A549 (cell line): Measurements from ENCODE around the gene WDR33. TPM values are rescaled to one million over a fixed set of nuclear protein-coding genes. Genes with fewer than 3 reads are reported as not detected.

Experiments used
- ATAC-seq, 2 experiments: fragments of 200-7000 bp in 1 of 2; fragments of >200 bp in 1 of 2; cut with Nextera tagmentation in 1 of 2; cut with Tn5 transposase in 1 of 2; 3 replicates each; pipeline versions ENCODE4 v1.8.0 to v1.9.1; 2018 to 2020; ENCODE audit warnings: mild to moderate bottlenecking in 1 of 2, moderate library complexity in 1 of 2
- CTCF ChIA-PET: fragments of 300-600 bp; sonication (Branson Sonifier 250); formaldehyde crosslinking; extraction: SDS; loops from one replicate; lab custom pipeline; 2021; ENCODE audit warnings: antibody characterized with exemption, inconsistent platforms; lab: Yijun Ruan, JAX
- POLR2A ChIA-PET: fragments of 350-600 bp; formaldehyde crosslinking; extraction: SDS; loops from one replicate; lab custom pipeline; 2021; ENCODE audit warnings: antibody characterized with exemption, inconsistent platforms; lab: Yijun Ruan, JAX
- DNase-seq, 2 experiments: peaks; one replicate each; pipeline versions ENCODE4 v3.0.0 to v3.0.0-alpha.2; 2011 to 2016; ENCODE audit warnings: low read depth in 1 of 2, low spot score in 1 of 2
- FAIRE-seq: peaks from 2 replicates; lab custom pipeline; 2011; peaks lifted over from hg19 to GRCh38; lab: Jason Lieb, UNC
- H3K27ac ChIP-seq, 2 experiments: fragments of >200 bp; sonication (Bioruptor Twin); formaldehyde crosslinking; 3 replicates each; pipeline ENCODE4 v1.5.1; 2016 to 2017
- H3K4me1 ChIP-seq: fragments of >200 bp; sonication (Bioruptor Twin); formaldehyde crosslinking; 3 replicates; pipeline ENCODE4 v1.6.1; 2016
- H3K4me2 ChIP-seq: fragments of >200 bp; sonication (Bioruptor Twin); formaldehyde crosslinking; 3 replicates; pipeline ENCODE4 v1.6.1; 2016
- H3K4me3 ChIP-seq: fragments of >200 bp; sonication (Bioruptor Twin); formaldehyde crosslinking; 3 replicates; pipeline ENCODE4 v1.5.1; 2016
- H3K9me3 ChIP-seq: fragments of >200 bp; sonication (Bioruptor Twin); formaldehyde crosslinking; 3 replicates; pipeline ENCODE4 v1.6.1; 2016
- CHD2 ChIP-seq: fragments of 150-350 bp; IDR thresholded peaks from 2 replicates; pipeline ENCODE4 v1.6.1; 2014; ENCODE audit warnings: low read length; ENCODE audit not compliant: partially characterized antibody
- CHD4 ChIP-seq: fragments of 200-600 bp; sonication (generic); IDR thresholded peaks from 2 replicates; pipeline ENCODE4 v1.6.1; 2016; ENCODE audit warnings: antibody characterized with exemption, mild to moderate bottlenecking, borderline replicate concordance
- EP300 ChIP-seq, 2 experiments: fragments of >200 bp; sonication (Bioruptor Twin); formaldehyde crosslinking; IDR thresholded peaks; 2 replicates in 1 of 2; 3 replicates in 1 of 2; pipeline ENCODE4 v1.6.1; 2016 to 2017
- HDAC2 ChIP-seq: fragments of 200-600 bp; sonication (generic); IDR thresholded peaks from 2 replicates; pipeline ENCODE4 v1.6.1; 2016
- JUN ChIP-seq, 2 experiments: fragments of >200 bp; sonication (Bioruptor Twin); formaldehyde crosslinking; IDR thresholded peaks; 2 replicates in 1 of 2; 3 replicates in 1 of 2; pipeline ENCODE4 v1.6.1; 2016 to 2017
- JUNB ChIP-seq: fragments of >200 bp; sonication (Bioruptor Twin); formaldehyde crosslinking; IDR thresholded peaks from 2 replicates; pipeline ENCODE4 v1.6.1; 2016
- MAFK ChIP-seq: fragments of 450-650 bp; IDR thresholded peaks from 2 replicates; pipeline ENCODE4 v1.6.1; 2014; ENCODE audit not compliant: partially characterized antibody
- MAZ ChIP-seq: fragments of 150-350 bp; IDR thresholded peaks from 2 replicates; pipeline ENCODE4 v1.6.1; 2014; ENCODE audit warnings: antibody characterized with exemption, low read depth, low read length, borderline replicate concordance
- MYC ChIP-seq: IDR thresholded peaks from 2 replicates; pipeline ENCODE4 v1.6.1; 2012; ENCODE audit warnings: mild to moderate bottlenecking, inconsistent platforms, low read length, improper control_type of control experiment, borderline replicate concordance
- PHF8 ChIP-seq: fragments of 200-600 bp; sonication (generic); IDR thresholded peaks from 2 replicates; pipeline ENCODE4 v1.6.1; 2016; ENCODE audit warnings: low read depth, mild to moderate bottlenecking, antibody characterized with exemption, moderate library complexity, borderline replicate concordance
- RCOR1 ChIP-seq: fragments of 150-350 bp; IDR thresholded peaks from 2 replicates; pipeline ENCODE4 v1.6.1; 2014; ENCODE audit warnings: antibody characterized with exemption, low read length, low read depth
- RFX5 ChIP-seq: fragments of 450-650 bp; IDR thresholded peaks from 2 replicates; pipeline ENCODE4 v1.7.1; 2014; ENCODE audit warnings: antibody characterized with exemption, mild to moderate bottlenecking, moderate library complexity
- ZFP36 ChIP-seq: fragments of 450-650 bp; IDR thresholded peaks from 2 replicates; pipeline ENCODE4 v1.6.1; 2014; ENCODE audit warnings: borderline replicate concordance; ENCODE audit not compliant: partially characterized antibody
- WGBS: methylation state at CpG from one replicate; pipeline ENCODE4 v1.1.6; 2017; ENCODE audit errors: missing lambda C conversion rate; 5-methylcytosine and 5-hydroxymethylcytosine counted together
- polyA plus RNA-seq, 4 experiments: library from polyadenylated mRNA; depleted of rRNA in 3 of 4; stranded (reverse); fragments of >200 nt; fragmentation: RNase III in 1 of 4; extraction: RNeasy Plus Mini Kit Qiagen cat#74134 plus additional on column Dnase treatment in 1 of 4; gene quantifications; 2 replicates in 3 of 4; 3 replicates in 1 of 4; pipeline ENCODE4 v1.2.3, GENCODE V29; 2011 to 2017
- TF ChIP-seq, protein P1 (sequence below): fragments of >200 bp; sonication (Bioruptor Twin); formaldehyde crosslinking; IDR thresholded peaks from 3 replicates; pipeline ENCODE4 v1.6.1; 2016
- TF ChIP-seq, protein P2 (sequence below): fragments of 250-450 bp; sonication (Bioruptor Pico); IDR thresholded peaks from 2 replicates; pipeline ENCODE4 v1.5.0; 2021; ENCODE audit warnings: mild to moderate bottlenecking, moderate library complexity, borderline replicate concordance
- TF ChIP-seq, protein P3 (sequence below): fragments of 450-650 bp; IDR thresholded peaks from 2 replicates; pipeline ENCODE4 v1.6.1; 2014; ENCODE audit warnings: antibody characterized with exemption
- TF ChIP-seq, protein P4 (sequence below): IDR thresholded peaks from 2 replicates; pipeline ENCODE4 v1.6.1; 2012; ENCODE audit warnings: low read depth, borderline replicate concordance

The WDR33 gene
- polyA plus RNA-seq, 2 of the 4 experiments (the other 2 are of a cell fraction): 21.3 to 67.1 TPM

DNA sequence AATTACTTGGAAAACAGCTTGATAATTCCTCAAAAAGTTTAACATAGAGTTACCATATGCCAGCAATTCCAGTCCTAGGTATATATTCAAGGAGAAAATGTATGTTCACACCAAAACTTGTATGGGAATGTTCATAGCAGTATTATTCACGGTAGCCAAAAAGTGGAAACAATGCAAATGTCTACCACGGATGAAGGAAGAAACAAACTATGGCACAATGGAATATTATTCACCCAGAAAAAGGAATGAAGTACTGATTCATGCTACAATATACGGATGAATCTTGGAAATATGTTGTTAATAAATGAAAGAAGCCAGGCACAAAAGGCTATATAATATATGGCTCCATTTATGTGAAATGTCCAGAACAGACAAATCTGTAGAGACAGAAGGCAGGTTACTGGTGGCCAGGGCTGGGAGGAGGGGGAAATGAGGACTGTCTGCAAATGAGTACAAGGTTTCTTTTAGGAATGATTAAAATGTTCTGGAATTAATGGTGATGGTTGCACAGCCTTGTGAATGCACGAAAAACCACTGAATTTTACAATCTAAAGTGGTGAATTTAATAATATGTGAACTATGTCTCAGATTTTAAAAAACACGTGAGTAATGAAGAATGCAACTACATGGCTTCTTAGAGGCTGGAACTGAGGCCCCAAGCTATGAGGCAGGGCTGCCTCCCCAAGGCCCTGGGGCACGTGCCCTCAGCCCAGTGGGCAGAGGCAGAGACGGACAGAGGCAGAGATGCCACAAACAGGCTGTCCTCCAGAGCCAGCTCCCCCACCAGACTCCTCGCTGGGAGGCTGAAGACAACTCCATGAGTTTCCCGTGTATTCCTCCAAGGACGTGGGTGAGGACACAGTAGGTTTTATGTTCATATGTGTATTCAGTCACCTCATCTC lies 140.7 kb downstream of the WDR33 start:
- Histone ChIP-seq H3K4me2 (no peak overlapping the region), H3K4me1 (peaks cover 10% of the 10 kb centered on the region), H3K27ac (no peak overlapping the region), H3K4me3 (no peak overlapping the region), H3K9me3 (no peaks in the 10 kb centered on the region; the same call in 2 of the 3 replicates)
- TF ChIP-seq RCOR1 (no peak), RFX5 (no peak), CHD4 (no peak)
- POLR2A ChIA-PET: no interaction called here
- CTCF ChIA-PET: interaction anchor here (1.0 kb wide), 1 partner anchor 20 kb away, joined by 6 read pairs; no protein-coding TSS in a partner anchor
- WGBS: 69% methylated on average over 10 of the region's 10 CpGs
- DNase-seq (no peak), FAIRE-seq (no peak), ATAC-seq (no peak)

DNA sequence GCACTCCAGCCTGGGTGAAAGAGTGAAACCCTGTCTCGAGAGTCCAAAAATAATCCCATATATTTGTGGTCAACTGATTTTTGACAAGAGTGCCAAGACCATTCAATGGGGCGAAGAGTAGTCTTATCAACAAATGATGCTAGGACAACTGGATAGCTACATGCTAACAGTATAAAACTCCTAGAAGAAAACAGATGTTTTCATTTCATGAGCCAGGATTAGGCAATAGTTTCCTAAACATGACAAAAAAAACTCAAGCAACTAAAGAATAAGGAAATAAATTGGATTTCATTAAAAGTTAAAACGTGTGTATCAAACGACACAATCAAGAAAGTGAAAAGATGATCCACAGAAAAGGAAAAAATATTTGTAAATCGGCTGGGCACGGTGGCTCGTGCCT lies 141.9 kb downstream of the WDR33 start:
- 75% methylated on average over 7 of the region's 7 CpGs for WGBS
- Histone ChIP-seq H3K9me3 (no peaks in the 10 kb centered on the region; the same call in 2 of the 3 replicates), H3K4me3 (no peak overlapping the region), H3K27ac (no peak overlapping the region), H3K4me2 (no peak overlapping the region), H3K4me1 (peaks cover 4% of the 10 kb centered on the region; the same call in 2 of the 3 replicates)
- ChIA-PET CTCF (no interaction called here), POLR2A (no interaction called here)
- ATAC-seq (no peak), FAIRE-seq (no peak), DNase-seq (no peak)
- TF ChIP-seq, protein P1, sequence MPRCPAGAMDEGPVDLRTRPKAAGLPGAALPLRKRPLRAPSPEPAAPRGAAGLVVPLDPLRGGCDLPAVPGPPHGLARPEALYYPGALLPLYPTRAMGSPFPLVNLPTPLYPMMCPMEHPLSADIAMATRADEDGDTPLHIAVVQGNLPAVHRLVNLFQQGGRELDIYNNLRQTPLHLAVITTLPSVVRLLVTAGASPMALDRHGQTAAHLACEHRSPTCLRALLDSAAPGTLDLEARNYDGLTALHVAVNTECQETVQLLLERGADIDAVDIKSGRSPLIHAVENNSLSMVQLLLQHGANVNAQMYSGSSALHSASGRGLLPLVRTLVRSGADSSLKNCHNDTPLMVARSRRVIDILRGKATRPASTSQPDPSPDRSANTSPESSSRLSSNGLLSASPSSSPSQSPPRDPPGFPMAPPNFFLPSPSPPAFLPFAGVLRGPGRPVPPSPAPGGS: no peak
- no peak for TF ChIP-seq PHF8
- TF ChIP-seq ZFP36: no peak
- TF ChIP-seq JUN (IDR thresholded peaks at IDR 0.05): no peak
- TF ChIP-seq, protein P2, sequence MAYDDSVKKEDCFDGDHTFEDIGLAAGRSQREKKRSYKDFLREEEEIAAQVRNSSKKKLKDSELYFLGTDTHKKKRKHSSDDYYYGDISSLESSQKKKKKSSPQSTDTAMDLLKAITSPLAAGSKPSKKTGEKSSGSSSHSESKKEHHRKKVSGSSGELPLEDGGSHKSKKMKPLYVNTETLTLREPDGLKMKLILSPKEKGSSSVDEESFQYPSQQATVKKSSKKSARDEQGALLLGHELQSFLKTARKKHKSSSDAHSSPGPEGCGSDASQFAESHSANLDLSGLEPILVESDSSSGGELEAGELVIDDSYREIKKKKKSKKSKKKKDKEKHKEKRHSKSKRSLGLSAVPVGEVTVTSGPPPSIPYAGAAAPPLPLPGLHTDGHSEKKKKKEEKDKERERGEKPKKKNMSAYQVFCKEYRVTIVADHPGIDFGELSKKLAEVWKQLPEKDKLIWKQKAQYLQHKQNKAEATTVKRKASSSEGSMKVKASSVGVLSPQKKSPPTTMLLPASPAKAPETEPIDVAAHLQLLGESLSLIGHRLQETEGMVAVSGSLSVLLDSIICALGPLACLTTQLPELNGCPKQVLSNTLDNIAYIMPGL (CRISPR knock-in tag): no peak
- TF ChIP-seq CHD4: no peak

DNA sequence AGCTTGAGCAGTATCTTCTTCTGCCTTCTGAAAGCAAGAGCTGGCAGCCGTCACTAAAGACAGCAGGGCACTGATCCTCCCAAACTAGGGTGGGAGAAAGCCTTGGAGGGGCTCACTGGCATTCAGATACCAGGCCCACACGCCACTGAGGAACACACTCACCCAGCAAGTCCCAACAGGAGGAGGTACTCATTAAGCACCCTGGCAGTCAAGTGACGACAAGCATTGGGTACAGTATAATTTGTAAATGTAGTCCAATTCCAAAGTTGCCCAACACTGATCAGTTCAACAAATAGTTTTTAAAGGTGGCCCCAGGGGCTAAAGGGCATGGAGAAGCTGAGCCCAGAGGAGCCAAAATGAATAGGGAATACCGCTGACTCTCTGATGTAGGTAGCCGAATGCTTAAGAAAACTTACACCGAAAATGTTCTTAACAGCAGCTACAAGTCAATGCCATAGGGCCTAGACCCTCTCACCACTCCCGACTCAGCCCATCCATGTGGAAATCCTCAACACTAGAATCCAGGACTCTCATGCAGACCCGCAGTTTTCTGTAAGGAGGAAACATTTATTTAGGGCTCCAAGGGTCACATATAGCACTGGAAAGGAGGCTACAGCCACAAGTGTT lies 145.6 kb downstream of the WDR33 start:
- CTCF ChIA-PET: interaction anchor here (0.9 to 5.0 kb wide), 2 partner anchors 15 to 74 kb away, joined by 3 to 25 read pairs; no protein-coding TSS in a partner anchor

More for the DNA sequence above, 145.6 kb downstream of the WDR33 start:
- TF ChIP-seq MYC (no peak), CHD2 (no peak), ZFP36 (no peak), JUNB (no peak), MAFK (no peak), EP300 (IDR thresholded peaks at IDR 0.05) (no peak), MAZ (no peak), HDAC2 (no peak), JUN (IDR thresholded peaks at IDR 0.05) (no peak)
- TF ChIP-seq, protein P3, sequence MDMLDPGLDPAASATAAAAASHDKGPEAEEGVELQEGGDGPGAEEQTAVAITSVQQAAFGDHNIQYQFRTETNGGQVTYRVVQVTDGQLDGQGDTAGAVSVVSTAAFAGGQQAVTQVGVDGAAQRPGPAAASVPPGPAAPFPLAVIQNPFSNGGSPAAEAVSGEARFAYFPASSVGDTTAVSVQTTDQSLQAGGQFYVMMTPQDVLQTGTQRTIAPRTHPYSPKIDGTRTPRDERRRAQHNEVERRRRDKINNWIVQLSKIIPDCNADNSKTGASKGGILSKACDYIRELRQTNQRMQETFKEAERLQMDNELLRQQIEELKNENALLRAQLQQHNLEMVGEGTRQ: no peak
- TF ChIP-seq, protein P4, sequence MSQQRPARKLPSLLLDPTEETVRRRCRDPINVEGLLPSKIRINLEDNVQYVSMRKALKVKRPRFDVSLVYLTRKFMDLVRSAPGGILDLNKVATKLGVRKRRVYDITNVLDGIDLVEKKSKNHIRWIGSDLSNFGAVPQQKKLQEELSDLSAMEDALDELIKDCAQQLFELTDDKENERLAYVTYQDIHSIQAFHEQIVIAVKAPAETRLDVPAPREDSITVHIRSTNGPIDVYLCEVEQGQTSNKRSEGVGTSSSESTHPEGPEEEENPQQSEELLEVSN: no peak
- TF ChIP-seq, all 56 proteins: peak for 0
- no peak for ATAC-seq
- 88% methylated on average over 8 of the region's 8 CpGs for WGBS
- Histone ChIP-seq H3K27ac (no peak overlapping the region), H3K4me2 (no peak overlapping the region), H3K4me1 (no peaks in the 10 kb centered on the region), H3K4me3 (no peak overlapping the region), H3K9me3 (no peaks in the 10 kb centered on the region; the same call in 2 of the 3 replicates)
- POLR2A ChIA-PET: no interaction called here
- FAIRE-seq: no peak
- DNase-seq: no peak
